Measurements from ENCODE around the gene EXO1.
"Not testable (repeated sequence)": the region's sequence is repeated elsewhere in the genome, so short reads cannot be mapped to it uniquely, and the experiment has no call there.

EXO1 gene

GRCh38 chr1:241837416-241837815 lies 10.6 kb upstream of the EXO1 start:
- no peak for DNase-seq

GRCh38 chr1:241837901-241838300 lies 10.1 kb upstream of the EXO1 start:
- no peak for DNase-seq

- no peak for DNase-seq
Observed at GRCh38 chr1:241838897-241839296, 9.1 kb upstream of the EXO1 start.

- peak; percentile 20 for DNase-seq
Observed at GRCh38 chr1:241839369-241839979, 8.5 kb upstream of the EXO1 start.

- no peak for DNase-seq
Observed at GRCh38 chr1:241840164-241840563, 7.8 kb upstream of the EXO1 start.

GRCh38 chr1:241841691-241842090 lies 6.3 kb upstream of the EXO1 start:
- no peak for DNase-seq

- no peak for DNase-seq
Observed at GRCh38 chr1:241842565-241842964, 5.4 kb upstream of the EXO1 start.

- DNase-seq: no peak
Observed at GRCh38 chr1:241844593-241844992, 3.4 kb upstream of the EXO1 start.

GRCh38 chr1:241846375-241846774 lies 1.6 kb upstream of the EXO1 start:
- no peak for DNase-seq

GRCh38 chr1:241846862-241847539 lies 1.0 kb upstream of the EXO1 start:
- no peak for DNase-seq

- DNase-seq: no peak
Observed at GRCh38 chr1:241847540-241847795, 536 bp upstream of the EXO1 start.

- DNase-seq: no peak
Observed at GRCh38 chr1:241848686-241849344, 811 bp downstream of the EXO1 start.

GRCh38 chr1:241849345-241849695 lies 1.3 kb downstream of the EXO1 start:
- DNase-seq: no peak

- not testable (repeated sequence) for DNase-seq
Observed at GRCh38 chr1:241855545-241856140, 7.6 kb downstream of the EXO1 start.

- DNase-seq: no peak
Observed at GRCh38 chr1:241857131-241857530, 9.1 kb downstream of the EXO1 start.

GRCh38 chr1:241860922-241861321 lies 12.9 kb downstream of the EXO1 start:
- DNase-seq: no peak

- no peak for DNase-seq
Observed at GRCh38 chr1:241869022-241869421, 21.0 kb downstream of the EXO1 start.

GRCh38 chr1:241870336-241870735 lies 22.3 kb downstream of the EXO1 start:
- no peak for DNase-seq

- no peak for DNase-seq
Observed at GRCh38 chr1:241870746-241871430, 22.9 kb downstream of the EXO1 start.

- no peak for DNase-seq
Observed at GRCh38 chr1:241881440-241881839, 33.4 kb downstream of the EXO1 start.

- no peak for DNase-seq
Observed at GRCh38 chr1:241883159-241883558, 35.2 kb downstream of the EXO1 start.

- peak; percentile 24 for DNase-seq
Observed at GRCh38 chr1:241888232-241888631, 40.2 kb downstream of the EXO1 start.

- no peak for DNase-seq
Observed at GRCh38 chr1:241891296-241891695, 43.3 kb downstream of the EXO1 start.

GRCh38 chr1:241894016-241894415 lies 46.0 kb downstream of the EXO1 start:
- DNase-seq: no peak

Measured in activated CD4-positive, alpha-beta T cell treated with anti-CD3 and anti-CD28 coated beads, Interleukin-2, Interleukin-6, amounts not matched to agents 100 ng/mL and 50 ng/mL, durations not matched to agents 16 hours and 8 hours (primary cell).